ENCODE measurements around the gene VSTM2L. TPM values are rescaled to one million over a fixed set of nuclear protein-coding genes. Genes with fewer than 3 reads are reported as not detected.

Gene VSTM2L
- total and polyA plus RNA-seq, 9 of the 15 experiments (the other 6 are each of a cell fraction or from before 2014, with no cell fraction given), result not detected

GRCh38 chr20:37931153-37931922 lies 28.4 kb downstream of the VSTM2L start:
- H3K4me1 ChIP-seq (replicated peaks in 1 of 2; ENCODE audit: control insufficient read depth in 2 of 2, insufficient read depth in 2 of 2, low read length in 2 of 2), result peaks cover 0 to 6% of the 10 kb centered on the region in 2 experiments; a peak in 1 of 5 replicates
- ChIA-PET POLR2A (interaction anchor here (0.6 to 0.7 kb wide), 4 partner anchors 8 to 1991 kb away, joined by 3 to 4 read pairs (median 3); no protein-coding TSS in a partner anchor), CTCF (ENCODE audit: low intra/inter-chr PET ratio) (no interaction called here)
- H3K9me1 ChIP-seq (ENCODE audit: control insufficient read depth, insufficient read depth, low read length), result peaks cover 3% of the 10 kb centered on the region
- H3K4me3 ChIP-seq, result no peak overlapping the region
- H4K20me1 ChIP-seq (replicated peaks; ENCODE audit: control insufficient read depth, insufficient read depth, low read length), result no peaks in the 10 kb centered on the region; the same call in 1 of the 2 replicates
- DNase-seq (ENCODE audit: extremely low read depth in 1 of 4, low spot score in 3 of 4) (no peak), FAIRE-seq (no peak), ATAC-seq (no peak)
- intact Hi-C loops (cut with micrococcal nuclease) (no loop called here), in situ Hi-C loops (cut with MboI) (no loop called here)
- no peaks in the 10 kb centered on the region for H3K9me3 ChIP-seq (replicated peaks; ENCODE audit: control insufficient read depth, insufficient read depth, low read depth, low read length)
- 1% methylated on average over 22 of the region's 27 CpGs for WGBS (ENCODE audit: insufficient coverage, low coverage, missing lambda C conversion rate)
- no peak overlapping the region for H3K27ac ChIP-seq (ENCODE audit: extremely low read depth, low read depth, low read length)
- no peaks in the 10 kb centered on the region for H3K36me3 ChIP-seq (ENCODE audit: control insufficient read depth, insufficient read depth, low read length)
- H2AFZ ChIP-seq (ENCODE audit: low read depth, low read length), result no peak overlapping the region
- TF ChIP-seq ZNF431 (CRISPR knock-in tag; IDR thresholded peaks at IDR 0.05) (no peak), HDAC8 (tag; IDR thresholded peaks at IDR 0.05) (no peak), ZNF12 (CRISPR knock-in tag; IDR thresholded peaks at IDR 0.05) (no peak), ZNF740 (CRISPR knock-in tag; IDR thresholded peaks at IDR 0.05) (no peak), ZNF740 (tag; IDR thresholded peaks at IDR 0.05) (no peak)
- no TSS peak for BruUV-seq (replicated peaks)
- peaks cover 54 to 91% of the 10 kb centered on the region in 2 experiments for H3K27me3 ChIP-seq (ENCODE audit: control insufficient read depth in 2 of 2, insufficient read depth in 2 of 2, low read length in 2 of 2)
- H3K9ac ChIP-seq (ENCODE audit: insufficient read depth in 1 of 2, low read depth in 2 of 2, low read length in 2 of 2), result no peak overlapping the region
- H3K4me2 ChIP-seq (ENCODE audit: insufficient read depth, low read length), result no peak overlapping the region
- no peaks in the 10 kb centered on the region for H3K79me2 ChIP-seq (ENCODE audit: control insufficient read depth, insufficient read depth, low read length)

Data from K562 (cell line).